Activated CD8-positive, alpha-beta memory T cell treated with anti-CD3 and anti-CD28 coated beads for 4 hours (primary cell): Measurements from ENCODE around the gene PIP4K2B.

Source experiments
- DNase-seq, 2 donors: peaks; one replicate each; pipeline ENCODE4 v3.0.0-alpha.2; 2020; ENCODE audit warnings: low read depth in 2 of 2

The PIP4K2B gene

DNA sequence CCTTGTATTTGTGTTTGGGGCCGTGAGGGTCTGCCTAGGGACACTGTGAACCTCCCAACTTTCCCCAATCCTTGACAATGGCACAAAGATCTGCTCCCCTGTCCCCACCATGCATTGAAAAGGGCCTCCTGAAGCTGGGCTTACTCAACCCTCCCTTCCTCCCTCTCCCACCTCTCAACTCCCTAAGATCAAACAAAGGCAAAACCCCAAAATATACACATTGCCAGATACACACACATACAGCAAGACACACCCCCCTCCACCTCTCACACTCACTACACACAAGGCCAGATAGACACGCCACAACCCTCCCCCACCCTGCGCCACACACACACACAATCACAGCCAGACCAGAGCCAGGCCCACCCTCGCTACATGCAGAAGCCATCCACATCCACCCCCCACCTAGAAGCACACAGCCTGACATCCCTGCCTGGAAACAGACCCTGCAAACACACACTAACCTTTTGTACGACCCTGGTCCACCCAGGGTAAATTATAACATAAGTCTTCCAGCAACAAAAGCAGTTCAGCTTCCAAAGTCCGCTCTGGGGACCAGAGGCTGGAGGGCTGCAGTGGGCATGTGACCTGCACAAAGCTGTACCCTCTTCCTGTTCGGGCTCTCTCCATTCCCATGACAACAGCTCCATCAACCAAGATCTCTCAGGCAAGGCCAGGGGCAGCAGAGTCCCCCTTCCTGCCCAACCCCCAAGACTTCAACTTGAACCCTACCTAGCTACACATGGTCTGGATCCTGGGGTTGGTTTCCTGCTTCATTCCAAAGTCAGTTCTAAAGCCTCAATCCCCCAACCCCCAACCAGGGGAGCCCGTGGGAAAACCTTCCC is 53.1 kb downstream of the PIP4K2B start:
- DNase-seq = no peak

DNA sequence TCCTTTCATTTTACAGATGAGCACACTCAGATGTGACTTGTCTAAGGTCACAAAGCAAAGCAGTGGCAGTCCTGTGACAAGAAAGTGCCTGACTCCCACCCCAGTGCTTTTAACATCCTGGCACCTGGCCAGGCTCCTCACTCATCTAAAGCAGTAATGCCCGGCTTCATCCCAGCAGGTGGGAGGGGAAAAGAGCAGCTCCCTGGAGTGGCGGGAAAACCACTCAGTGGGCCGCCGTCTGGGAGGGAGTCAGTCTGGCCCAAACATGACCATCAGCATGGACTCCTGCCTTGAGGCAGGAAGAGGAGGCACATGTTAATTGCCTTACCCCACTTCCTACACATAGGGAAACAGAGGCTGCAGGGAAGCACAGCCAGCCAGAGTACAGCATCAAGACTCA is 53.8 kb downstream of the PIP4K2B start:
- no peak for DNase-seq

DNA sequence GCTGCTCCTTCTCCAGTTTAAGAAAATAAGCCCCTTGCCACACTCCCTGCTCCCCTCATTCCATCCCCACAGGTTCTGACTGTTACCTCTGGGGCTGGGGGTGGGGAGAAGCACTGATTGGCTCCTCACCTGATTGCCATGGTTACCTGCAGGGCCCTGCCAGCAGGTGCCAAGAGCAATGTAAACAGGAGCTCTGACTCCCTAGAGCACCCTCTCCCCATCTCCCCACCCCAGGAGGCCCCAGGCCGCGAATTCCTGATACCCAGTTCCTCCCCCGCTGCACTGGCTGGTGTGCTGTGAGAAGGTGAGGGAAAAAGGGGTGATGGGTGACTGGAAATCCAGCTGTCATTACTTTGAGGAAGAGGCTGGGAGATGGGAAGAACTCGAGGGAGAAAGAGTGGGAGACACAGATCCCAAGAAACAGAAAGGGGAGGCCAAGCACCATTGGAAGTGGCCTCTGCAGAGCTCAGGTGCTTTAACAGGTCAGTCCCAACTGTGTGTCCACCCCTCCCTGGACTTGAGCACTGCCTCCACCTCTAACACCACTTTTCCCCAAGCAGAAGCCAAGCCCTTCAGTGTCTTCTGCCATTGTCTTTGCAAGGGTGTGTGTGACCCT is 55.7 kb downstream of the PIP4K2B start:
- DNase-seq = no peak

DNA sequence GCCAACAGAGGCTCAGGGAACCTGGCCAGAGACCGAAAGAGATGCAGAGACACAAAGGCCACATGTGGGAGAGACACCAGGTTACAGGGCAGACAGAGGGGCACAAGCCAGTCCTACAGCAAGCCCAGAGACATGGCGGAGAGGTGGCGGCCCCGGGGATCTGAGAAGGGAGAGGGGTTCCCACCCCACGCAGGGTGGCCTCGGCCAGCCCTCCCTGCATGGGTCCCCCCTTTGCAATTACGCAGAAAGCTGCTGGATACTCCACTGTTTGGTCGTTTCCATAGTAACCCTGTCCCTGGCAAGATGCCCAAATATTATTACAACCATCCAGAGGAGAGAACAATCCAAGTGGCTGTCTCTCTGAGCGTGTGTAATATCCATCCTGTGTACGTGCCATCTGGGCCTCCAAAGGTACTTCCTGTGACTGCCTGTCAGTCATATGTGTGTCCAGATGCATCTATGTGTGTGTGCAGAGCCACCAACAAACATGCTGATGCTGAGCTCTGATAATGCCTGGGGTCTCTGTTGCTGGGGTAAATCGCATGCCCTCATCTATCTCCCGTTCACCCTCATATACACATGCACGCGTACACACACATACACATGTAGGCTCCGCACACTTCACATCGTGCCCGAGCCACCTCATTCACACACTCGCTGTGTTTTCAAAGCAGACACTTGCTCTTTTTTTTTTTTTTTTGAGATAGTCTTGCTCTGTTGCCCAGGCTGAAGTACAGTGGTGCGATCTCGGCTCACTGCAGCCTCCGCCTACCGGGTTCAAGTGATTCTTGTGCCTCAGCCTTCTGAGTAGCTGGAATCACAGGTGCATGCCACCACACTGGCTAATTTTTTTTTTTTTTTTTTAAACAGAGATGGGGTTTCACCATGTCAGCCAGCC is 56.7 kb downstream of the PIP4K2B start:
- no peak for DNase-seq

DNA sequence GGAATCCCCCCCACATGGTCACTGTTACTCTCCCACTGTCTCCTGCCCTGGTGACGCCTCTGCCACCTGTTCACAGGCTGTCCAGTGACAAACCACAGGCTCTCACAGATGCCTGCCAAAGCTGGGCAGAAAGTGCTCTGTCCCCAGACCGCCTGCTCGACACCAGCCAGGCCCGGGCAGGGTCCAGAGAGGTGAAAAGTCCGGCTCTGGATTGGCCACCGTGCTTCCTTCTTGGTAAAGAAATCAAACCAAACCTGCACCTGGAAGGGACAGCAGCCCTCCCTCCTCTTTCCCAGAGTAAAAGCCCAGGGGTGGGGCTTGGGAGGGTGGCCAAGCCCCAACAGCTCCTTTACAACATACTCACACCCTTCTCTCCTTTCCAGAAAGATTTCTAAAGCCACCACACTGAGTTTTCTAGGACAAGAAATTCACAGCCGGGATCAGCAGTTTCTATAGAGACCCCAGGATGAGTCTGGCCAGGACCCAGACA is 57.4 kb downstream of the PIP4K2B start:
- no peak for DNase-seq

DNA sequence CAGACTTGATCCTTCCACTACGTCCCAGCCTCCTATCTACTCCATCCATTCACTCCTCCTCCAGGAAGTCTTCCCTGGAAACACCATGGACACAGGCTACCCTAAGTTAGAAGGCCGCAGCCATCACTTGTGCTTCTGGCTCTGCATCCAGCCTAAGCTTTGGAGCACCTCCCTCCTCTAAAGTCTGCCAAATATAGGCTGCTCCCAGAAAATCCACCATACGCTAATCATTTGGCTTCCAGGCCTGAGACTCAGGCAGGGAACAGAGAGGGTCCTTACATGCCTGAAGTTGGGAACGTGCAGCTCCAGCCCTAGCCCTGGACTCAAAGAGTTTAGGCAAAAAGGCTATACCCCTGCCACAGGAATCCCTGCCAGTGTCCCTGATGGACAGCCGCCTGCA is 57.9 kb downstream of the PIP4K2B start:
- no peak for DNase-seq

DNA sequence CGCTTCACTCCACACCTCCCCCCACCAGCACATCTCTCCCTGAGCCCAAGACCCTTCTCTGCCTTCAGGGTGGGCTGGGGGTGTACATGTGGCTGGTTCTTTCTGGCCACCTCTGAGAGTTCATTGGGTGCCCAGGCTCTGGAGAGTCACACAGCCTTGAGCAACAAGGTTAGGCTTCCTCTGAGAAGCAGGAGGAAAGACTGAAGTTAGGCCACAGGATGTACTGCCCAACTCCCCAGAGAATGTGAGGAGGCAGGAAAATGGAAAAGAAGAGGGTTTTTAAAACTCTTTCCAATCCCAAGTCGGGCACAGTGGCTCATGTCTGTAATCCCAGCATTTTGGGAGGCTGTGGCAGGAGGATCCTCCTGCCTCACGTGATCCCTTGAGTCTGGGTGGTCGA is 58.5 kb downstream of the PIP4K2B start:
- DNase-seq = no peak

DNA sequence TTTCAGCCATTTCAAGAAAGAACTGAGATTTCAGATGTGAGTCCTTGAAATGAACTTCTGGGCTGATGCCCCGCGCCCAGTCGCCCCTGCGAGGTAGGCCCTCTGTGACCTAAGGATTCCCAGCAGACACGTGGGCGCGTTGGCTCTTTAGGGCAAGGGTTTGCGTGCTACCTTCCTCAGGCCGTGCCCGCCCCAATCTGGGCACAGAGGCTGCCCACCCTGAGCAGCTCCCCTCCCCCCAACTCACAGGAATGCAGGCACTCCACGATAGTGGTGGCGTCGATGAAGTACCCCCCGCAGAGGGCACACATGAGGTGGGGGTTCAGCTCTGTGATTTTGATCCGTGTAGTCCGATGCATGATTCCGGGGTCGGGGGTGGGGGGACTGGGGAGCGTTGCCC is 59.3 kb downstream of the PIP4K2B start:
- no peak for DNase-seq

DNA sequence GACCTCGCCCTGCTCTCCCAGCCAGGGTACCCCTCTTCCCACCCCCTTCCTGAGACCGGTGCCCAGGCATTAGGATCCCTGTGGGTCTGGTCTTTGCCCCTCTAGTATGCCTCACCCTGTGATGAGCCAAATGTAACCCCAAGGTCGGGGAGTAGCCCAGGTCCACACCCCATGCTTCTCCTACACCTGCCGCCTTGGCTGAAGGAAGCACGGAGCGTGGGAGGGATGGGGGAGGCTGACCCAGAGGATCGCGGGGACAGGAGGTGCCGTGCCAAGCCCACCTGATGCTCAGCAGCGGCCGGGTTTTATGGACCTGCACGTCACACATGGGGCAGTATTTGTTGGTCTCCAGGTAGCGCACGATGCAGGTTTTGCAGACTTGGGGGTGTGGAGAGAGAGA is 60.1 kb downstream of the PIP4K2B start:
- no peak for DNase-seq

DNA sequence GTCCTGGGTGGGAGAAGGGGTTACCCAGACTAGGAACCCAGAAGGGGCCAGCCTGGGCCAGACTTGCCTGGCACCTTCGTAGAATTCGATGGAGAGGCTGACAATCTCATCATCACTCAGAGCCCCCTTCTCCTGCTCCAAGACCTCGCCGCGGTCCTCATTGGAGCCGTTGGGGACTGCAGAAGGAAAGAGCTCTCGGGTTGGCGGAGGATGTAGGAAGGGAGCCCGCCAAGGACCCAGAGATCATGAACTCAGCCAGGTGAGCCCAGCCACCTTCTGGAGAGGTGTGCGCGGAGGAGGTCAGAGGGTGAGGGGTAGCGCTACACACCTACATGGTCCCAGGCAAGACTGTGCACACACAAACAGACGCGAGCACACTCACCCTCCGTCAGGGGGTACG is 60.7 kb downstream of the PIP4K2B start:
- no peak for DNase-seq

DNA sequence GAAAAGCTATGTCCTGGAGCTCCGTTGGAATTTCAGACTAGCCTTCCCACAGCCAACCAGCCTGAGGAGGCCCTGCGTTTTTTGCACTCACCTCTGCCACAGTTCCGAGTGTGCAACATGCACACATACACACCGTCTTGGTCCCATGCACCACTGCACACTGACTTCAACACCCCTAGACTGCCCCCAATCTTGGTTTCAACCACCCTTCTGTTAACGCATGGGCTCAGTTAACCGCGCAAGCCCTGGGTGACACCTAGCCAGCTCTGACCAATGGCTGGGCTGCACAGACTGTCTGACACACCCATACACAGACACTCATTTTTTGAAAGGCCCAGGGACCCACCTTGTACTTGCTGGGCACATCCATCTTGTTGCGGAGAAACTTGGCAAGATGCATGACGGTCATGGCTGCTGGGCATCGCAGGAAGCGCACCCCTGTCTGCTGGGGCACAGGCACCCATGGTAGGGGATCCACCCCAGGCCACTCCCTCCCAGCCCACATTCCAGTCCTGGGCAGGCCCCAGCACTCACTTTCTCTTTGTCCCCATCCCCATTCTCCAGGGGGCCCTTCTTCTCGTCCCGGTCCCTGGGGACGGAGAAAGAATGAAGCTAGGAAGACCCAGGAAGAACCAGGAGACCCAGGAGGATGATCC is 61.2 kb downstream of the PIP4K2B start:
- no peak for DNase-seq

DNA sequence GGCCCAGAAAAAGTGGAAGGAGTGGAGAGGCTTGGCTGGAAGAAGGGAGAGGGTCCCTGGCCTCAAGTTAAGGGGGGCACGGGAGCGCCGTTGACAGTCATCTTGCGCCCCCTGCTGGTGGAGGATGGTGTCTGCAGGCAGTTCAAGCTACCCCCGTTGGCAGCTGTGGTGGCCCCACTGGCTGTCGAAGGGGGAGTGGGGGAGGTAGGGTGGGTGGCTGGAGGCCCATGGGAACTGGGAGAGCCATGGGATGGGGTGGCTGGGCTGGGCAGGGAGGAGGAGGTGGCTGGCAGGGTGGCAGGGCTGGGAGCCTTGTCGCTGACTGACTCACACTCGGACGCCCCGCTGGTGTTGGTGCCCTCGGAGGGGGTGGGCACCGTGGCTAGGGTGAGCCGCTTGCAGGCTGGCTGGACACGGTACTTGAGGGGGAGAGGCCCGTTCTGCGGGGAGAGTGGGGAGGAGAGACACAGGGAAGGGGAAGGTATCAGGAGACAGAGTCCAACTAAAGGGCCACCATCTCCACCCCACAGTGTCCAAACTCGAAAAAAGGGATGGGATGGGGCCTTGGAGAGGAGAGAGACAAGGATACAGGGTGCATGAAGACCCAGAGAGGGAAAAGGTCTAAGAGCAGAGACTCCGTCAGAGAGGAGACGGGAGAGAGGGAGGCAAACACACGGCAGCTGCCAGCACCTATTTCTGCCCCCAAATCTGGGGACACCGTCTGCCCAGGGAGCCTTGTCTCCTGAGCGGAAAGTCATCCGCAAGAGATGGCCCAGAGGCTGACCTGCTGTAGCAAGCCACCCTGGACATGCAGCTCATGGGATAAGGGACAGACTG is 64.0 kb downstream of the PIP4K2B start:
- DNase-seq = peak; percentile 59 to 65

DNA sequence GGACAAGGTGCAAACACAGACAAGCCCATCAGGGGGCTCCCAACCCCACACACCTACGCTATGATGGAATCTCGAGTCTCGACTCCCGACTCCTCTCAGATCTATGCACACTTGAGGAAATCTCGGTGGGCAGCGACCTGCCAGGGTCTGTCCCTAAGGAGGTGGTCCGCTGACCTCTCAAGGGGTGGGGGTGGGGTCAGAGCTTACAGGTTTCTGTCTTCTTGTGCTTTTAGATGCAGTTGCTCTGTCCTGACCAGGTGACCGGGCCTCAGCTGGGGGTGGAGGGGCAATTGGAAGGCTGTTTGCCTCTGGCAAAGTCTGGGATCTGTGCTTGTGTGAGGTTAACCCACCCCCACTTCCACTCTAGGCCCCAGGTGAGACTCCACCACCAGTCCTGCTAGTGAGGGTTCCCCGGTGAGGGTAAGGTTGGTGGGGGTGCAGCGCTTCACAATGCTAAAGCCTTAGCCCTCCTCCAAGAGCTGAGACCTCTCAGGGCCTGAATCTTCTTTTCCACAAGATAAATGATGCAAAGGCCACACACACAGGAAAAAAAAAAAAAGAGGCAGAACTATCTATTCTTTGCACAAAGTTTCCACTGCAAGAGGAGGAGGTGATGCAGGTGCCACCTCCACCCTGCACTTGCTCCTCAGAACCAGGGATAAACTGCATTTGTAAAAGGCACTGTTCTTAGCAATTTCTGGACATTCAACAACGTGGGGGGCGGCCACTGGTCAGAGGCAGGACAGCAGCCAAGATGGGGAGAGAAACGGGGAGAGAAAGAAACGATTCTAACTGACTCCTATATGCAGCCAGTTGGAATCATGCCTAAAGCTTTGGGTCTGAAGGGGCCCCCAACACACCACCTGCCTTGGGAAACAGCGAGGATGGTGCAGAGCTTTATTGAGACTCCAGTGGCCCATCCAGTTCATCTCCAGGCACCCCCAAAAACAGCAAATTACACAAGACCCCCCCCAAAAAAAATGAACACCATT is 65.1 kb downstream of the PIP4K2B start:
- DNase-seq = no peak

DNA sequence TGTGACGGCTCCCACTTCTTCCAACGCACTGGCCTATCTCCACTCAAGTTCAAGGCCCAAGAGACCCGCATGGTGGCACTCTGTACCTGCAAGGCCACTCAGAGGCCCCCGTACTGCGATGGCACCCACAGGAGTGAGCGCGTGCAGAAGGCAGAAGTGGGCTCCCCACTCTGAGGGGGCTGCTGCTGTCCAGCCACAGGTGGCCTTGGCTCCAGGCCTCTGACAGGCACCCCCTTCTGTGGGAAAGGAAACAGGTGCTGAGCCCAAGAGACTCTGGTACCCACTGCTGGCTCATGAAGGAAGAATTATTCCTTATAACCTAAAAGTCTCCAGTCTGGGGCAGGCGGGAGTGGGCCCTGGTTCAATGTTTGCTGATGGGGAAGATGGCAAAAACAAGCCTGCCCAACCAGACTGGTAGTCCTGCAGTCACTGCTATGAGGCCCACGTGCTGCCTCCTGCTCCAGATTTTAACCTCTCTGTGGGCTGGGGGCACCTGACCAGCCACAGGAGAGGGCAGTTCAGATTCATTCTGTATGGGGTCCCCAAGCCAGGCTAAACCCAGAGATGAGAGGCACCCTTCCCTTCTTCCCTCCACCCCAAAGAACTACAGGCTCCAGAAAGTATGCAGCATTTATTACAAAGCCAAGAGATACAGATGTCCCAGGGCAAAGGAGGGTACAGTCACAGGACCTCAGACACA is 65.9 kb downstream of the PIP4K2B start:
- no peak for DNase-seq

DNA sequence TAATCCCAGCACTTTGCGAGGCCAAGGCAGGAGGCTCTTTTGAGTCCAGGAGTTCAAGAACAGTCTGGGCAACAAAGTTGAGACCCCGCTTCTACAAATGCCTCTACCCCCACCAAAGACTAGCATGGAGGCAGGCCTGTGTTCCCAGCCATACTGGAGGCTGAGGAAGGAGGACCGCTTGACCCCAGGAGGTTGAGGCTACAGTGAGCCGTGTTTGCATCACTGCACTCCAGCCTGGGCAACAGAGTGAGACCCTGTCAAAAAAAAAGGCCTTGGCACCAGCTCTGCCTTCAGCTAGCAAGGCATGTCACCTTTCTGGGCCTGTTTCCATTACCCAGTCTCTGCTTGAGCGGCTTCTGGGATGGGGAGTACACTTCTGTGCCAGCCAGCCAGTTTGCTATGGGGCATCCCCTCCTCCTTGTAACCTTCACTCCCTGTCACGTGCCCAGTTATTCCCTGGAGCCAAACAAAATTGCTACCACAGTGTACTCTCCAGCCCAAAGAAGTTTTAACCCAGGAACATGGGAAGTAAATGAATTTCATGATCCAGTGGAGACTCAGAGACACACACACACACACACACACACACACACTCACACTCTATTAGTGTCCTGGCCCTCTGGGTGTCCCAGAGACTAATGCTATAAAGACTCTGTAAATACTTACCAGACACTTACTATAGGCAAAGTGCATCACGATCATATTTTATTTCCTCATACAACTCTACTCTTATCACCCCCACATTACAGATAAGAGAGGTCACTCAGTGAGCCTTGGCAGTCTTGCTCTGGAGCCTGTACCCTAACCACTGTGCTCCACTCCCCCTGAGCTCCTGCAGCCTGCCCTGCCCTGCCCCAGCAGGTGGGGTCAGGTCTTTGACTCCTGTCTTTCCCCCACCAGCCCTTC is 66.7 kb downstream of the PIP4K2B start:
- no peak for DNase-seq

DNA sequence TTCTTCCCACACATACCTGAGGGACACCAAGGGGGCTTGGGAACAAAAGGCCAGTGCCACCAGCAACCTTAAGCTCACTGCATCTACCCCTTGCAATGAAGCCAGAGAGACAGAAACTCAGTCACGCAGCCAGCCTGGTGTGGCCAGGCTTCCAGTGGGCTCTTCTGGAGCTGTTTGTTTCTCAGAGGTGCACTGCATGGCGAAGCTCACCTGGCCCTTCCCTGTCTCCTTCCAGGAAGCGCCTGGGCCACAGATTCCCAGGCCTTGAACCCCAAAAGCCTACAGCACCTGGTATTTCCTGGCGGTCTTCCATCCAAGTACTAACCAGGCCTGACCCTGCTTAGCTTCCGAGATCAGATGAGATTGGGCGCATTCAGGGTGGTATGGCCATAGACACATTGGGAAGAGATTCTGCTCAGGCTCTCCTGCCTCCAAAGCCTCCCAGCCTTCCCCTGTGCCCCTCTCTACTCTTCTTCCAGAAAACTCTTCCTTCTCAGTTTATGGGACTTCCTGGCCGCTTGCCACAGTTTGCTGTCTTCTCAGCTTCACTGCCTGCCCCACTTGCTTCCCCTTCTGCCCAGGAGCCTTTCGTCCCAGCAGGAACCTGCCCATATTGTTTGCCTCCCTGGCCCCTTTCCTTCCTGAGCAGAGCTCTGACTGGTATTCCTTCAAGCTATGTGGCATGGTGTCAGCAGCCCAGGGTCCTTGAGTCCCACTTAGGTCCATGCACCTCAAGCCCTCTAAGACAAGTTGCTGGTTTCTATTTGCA is 67.6 kb downstream of the PIP4K2B start:
- DNase-seq = no peak
